Activated naive CD4-positive, alpha-beta T cell treated with Interleukin-2 at 50 U/mL for 16 hours (primary cell): ENCODE results near the gene RARS1.

Experiments used
- DNase-seq: peaks from one replicate; pipeline ENCODE4 v3.0.0-alpha.2; 2020

The RARS1 gene

DNA sequence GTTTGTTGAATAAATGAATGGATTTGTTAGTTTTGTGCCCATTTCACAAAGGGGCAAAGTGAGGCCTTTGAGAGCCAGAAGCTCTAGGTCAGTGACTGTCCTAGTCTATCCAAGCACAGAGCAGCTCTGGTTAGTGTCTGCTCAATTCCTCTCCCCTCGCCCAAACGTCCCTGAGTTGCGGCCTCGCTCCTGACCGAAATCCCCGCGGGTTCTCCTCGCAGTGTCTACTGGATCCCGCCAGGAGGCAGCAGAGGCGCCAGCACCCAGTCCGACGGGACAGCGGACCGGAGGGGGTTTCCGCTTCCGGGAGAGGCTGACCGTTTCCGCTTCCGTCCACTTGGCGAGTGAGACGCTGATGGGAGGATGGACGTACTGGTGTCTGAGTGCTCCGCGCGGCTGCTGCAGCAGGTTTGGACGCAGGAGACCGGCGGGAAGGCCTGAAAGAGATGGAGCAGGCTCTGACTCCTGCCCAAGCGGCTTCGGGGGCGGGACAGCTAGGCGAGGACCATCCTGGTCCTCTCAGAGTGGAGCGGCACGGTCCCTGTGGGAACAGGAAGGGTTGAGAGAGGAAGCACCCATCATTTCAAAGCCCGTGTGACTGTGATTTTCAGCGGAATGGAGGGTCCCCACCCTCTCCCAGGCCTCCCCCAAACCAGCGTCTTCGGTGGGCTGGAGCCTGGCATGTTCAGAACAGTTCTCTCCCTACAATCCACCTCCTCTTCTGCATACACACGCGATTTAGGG is at the start of gene RARS1:
Gene RARS1 (plus strand): TSS at position 336 of the 744 bp plus-strand sequence. CDS start 28 bp downstream, at position 364.
- DNase-seq: peak; percentile 94

DNA sequence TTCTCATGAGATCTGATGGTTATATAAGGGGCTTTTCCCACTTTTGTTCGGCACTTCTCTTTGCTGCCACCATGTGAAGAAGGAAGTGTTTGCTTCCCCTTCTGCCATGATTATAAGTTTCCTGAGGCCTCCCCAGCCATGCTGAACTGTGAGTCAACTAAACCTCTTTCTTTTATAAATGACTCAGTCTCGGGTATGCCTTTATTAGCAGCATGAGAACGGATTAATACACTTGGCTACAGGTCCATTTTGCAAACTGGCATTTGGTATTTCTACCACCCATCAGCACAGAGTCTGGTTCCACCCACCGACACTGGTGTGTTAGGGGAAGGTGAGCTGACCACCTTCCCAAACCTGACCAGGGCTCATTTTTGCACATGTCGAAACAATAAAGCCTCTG is 47.9 kb upstream of the RARS1 start:
- no peak for DNase-seq

DNA sequence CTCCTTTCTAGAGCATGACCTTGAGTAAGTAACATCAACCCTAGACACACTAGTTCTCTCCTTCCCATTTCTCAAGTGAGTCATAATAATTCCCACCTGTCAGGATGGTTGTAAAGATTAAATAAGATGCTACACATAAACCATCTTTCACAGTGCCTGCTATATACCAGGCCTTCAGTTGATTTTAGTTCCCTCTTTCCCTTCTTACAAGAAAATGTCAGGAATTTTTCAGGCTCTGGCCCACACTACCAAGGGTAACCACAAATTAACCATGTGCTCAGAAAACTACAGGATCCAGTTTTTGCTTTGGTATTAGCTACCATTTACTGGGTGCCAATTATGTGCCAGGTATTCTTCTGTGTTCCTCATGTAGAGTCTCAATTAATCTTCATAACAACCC is 42.7 kb upstream of the RARS1 start:
- DNase-seq: no peak

DNA sequence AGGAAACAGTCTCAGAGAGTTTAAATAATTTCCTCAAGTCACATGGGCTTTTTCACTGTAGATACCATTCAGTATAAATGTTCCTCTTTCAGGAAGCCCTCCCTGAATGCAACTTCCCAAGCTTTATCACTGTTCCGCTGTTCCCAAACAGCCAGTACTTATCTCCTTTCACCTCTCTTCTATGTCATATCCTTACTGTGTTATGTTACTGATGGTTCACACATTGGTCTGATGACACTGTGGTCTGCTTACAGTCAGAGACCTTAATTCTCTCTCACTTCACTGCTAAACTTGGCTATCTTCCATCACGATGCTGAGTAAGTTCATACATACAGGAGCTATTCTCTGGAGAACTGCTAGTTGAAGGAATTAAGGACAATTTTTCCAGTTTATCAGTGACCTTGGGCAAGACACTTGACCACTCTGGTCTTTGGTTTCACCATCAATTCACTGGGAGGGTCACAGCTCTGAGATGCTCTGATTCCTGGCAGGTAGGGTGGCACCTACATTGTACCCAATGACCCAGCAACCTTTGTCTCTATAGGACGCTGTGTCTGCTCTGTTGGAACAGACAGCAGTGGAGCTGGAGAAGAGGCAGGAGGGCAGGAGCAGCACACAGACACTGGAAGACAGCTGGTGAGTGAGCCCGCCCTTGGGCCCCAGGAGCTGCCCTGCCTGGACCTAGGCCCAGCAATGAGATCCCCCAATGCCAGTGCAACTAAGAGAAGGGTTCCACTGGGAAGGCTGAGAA is 42.1 kb upstream of the RARS1 start:
- no peak for DNase-seq

DNA sequence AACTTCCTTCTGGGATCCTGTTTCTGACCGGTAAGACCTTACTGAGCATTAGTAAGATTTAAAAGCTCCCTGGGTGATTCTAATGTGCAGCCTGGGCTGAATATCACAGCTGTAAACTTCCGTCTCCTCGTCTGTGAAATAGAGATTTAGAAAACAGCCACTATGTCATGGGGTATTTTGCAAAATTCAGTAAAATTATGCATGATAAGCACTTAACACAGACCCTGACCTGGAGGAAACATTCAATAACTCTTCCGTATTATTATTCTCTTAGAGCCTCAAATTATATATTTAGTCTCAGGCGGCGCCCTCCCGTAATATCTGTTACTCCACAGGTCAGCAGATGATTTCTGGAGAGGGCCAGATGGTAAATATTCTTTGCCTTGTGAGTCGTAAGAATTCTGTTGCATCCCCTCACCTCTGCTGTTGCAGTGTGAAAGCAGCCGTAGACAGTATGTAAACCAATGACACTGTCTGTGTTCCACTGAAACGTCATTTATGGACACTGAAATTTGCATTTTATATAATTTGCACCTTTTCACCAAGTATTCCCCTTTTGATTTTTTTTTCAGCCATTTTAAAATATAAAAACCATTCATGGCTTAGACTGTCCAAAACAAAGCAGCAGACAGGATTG is 39.2 kb upstream of the RARS1 start:
- DNase-seq: no peak

DNA sequence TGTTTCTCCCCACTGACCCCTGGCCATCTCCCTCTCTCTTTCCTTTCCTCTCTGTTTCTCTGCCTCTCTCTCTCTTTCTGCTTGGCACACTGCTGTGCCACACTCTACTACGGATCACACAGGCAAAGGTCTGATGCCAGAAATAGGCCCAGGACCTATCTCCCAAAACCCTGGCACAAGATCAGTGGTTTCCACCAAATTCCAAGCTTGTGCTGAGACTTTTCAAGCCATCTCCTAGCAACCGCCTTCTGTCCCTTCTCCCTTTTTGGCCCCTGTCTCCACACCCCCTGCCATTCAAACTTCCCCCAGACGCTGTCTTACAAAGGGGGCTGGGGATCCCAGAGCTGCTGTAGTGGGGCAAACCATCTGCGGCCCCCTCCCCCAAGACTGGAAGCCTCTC is 38.5 kb upstream of the RARS1 start:
- no peak for DNase-seq

DNA sequence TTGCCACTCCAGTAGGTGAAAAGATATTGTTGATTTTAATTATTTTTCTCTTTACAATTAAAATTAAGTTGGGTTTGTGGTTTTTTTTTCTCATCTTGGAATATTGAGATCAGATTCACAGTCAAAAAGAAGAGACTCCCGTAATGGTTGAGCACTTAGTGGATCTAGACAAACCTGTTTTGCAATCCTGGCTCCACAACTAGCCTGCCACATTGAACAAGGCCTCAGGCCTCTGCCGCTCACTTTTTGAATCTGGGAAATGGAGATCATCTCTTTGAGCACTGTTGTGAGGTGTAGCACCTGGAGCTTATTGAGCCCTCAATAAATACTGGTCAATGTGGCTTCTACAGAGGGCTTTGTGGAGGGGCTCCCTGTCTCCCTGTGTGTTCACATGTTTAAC is 37.1 kb upstream of the RARS1 start:
- no peak for DNase-seq

DNA sequence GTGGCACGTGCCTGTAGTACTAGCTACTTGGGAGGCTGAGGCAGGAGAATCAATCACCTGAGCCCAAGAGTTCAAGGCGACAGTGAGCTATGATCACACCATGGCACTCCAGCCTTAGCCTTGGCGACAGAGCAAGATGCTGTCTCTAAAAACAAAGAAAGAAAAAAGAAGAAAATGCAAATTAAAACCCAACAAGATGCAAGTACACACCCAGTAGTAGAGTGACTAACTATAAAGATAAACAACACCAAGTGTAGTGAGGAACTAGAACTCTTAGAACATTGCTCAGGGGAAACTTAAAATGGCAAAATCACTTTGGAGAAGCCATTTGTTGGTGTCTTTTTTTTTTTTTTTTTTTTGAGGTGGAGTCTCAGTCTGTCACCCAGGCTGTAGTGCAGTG is 34.7 kb upstream of the RARS1 start:
- DNase-seq: no peak

DNA sequence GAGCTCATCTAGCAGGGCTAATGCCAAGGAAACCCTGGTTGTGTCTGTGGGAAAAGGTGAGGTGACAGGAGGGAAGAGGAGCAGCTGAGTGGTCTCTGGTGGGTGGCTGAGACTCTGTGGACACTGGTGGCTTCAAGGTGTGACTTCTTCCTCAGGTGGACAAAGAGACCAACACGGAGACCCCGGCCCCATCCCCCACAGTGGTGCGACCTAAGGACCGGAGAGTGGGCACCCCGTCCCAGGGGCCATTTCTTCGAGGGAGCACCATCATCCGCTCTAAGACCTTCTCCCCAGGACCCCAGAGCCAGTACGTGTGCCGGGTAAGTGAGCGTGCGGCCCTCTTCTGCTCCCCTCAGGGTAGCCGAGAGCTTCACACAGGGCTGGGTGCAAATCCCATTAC is 31.1 kb upstream of the RARS1 start:
- no peak for DNase-seq

DNA sequence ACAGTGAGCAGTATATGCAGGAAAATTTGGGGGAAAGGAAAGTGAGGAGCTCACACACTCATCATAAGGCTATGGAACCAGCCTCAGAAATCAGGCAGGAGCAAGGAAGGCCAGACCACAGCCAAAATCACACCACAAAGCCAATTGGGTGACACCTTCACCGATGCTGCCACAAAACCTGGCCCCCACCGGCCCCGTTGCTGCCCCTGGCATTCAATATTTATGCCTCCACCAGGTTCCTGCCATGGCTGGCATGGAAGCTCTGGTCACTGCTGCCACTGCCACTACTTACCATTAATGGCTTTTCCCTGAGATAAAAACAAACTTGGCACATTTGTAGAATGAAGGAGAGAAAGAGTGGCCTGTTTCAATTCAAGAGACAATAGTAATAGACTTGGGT is 28.7 kb upstream of the RARS1 start:
- no peak for DNase-seq

DNA sequence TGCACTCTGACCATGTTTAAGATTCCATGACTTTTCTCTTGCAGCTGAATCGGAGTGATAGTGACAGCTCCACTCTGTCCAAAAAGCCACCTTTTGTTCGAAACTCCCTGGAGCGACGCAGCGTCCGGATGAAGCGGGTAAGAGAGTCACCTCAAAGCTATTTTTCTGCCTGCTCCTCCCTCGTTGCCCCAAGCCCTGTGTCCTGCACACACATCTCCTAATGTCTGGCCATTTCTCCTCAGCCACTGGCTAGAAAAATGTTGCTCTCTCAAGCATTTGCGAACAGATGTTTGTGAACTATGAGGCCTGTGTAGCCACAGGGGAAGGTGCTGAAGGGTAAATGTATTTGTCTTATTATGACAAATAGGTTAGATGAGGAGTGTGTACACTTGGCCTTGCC is 25.7 kb upstream of the RARS1 start:
- no peak for DNase-seq

DNA sequence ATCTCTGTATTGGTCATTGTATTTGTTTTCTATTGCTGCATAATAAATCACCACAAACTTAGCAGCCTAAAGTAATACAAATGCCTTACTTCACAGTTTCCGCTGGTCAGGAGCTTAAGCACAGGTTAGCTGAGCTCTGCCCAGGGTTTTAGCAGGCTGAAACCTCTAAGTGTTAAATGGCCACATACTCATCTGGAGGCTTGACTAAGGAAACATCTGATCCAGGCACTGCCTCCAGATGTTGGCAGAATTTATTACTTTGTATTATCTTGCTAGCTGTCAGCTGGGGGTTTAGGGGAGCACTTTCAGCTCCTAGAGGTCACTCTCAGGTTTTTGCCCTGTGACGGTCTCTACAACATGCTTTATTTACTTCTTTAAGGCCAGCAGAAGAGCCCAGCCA is 23.2 kb upstream of the RARS1 start:
- no peak for DNase-seq

DNA sequence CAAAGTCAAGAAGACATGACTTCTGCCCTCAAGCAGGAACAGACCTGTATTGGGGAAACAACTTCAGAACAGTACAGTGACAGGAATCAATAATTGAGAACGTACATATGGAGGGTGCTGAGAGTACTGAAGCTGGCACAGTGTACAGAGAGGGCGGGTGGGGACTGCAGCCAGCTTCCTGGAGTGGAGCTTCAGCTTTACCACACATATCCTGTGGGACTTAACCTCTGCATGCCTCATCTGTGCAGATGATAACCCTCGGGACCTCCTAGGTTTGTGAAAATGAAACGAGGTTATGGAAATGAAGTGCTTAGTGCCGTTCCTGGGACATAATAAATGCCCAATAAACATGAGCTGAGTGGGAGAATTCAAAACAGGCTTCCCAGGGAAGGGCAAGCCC is 22.1 kb upstream of the RARS1 start:
- DNase-seq: no peak

DNA sequence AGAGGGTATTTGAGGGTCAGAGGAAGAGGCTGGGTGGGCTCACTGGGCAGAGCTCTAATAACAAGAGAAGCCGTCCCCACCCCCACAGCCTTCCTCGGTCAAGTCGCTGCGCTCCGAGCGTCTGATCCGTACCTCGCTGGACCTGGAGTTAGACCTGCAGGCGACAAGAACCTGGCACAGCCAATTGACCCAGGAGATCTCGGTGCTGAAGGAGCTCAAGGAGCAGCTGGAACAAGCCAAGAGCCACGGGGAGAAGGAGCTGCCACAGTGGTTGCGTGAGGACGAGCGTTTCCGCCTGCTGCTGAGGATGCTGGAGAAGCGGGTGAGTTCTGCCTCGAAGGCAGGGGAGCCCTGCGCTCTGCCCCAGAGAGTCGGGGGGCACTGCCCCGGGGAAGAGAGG is 21.6 kb upstream of the RARS1 start:
- no peak for DNase-seq

DNA sequence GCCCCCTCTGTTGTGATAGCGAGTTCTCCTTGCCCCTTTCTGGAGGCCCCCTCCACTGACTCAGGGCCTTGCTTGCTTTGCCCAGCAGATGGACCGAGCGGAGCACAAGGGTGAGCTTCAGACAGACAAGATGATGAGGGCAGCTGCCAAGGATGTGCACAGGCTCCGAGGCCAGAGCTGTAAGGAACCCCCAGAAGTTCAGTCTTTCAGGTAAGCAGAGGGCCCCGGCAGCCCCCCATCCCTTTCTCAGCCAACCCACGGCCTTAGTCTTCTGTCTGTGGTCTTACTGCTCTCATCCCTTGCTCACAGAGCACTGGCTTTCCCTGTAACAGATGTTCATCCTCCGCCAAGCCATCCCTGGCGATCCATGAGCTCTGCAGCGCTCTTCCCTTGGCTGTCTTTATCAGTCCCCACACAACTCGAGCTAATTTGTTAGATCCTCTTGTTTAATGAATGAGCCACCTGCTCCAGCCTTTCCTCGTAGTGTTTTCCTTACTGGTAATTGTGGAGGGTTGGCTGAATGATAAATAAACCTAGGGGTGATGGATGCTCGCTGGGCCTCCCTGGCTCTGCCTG is 18.4 kb upstream of the RARS1 start:
- no peak for DNase-seq

DNA sequence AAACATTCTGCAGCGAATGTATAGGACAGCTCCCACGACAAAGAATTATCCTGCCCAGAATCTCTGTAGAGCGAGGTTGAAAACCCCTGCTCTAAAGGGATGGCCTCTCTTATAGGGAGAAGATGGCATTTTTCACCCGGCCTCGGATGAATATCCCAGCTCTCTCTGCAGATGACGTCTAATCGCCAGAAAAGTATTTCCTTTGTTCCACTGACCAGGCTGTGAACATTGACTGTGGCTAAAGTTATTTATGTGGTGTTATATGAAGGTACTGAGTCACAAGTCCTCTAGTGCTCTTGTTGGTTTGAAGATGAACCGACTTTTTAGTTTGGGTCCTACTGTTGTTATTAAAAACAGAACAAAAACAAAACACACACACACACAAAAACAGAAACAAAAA is 17.4 kb upstream of the RARS1 start:
- DNase-seq: no peak

DNA sequence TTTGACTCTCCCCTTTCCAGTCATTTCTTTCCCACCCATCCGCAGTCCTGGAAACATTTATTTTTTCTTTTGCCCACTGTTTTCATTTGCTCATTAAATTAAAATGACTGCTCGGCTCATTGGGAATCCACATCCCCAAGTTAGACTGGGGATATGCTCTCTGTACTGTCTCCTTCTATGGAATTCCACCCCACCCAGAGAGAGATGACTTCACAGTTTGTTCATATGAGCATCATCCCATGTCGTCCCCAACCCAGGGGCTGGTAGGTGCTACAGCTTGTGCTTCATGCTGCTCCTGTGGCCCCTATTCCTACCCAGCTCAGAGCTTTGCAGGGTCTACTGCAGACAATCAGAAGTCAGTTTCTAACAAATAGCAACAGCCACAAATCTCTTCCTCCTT is 16.5 kb upstream of the RARS1 start:
- no peak for DNase-seq

DNA sequence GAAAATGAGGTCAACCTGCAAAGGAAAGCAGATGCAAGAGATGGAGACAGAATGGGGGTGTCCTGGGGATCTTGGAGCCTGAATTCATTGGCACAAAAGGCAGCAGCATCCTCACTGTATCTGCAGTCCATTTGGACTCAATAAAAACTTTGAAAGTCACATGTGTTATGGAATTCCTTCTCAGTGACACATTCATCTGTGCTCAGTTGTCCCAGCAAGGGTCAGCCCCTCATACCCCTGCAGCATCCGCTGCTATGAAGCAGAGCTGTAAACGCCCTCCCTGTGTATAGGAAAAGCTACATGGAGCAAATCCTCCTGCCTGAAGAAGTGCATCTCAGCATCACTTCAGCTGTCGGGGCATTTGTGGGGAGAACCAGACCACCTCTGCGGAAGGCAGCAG is 14.5 kb upstream of the RARS1 start:
- no peak for DNase-seq

DNA sequence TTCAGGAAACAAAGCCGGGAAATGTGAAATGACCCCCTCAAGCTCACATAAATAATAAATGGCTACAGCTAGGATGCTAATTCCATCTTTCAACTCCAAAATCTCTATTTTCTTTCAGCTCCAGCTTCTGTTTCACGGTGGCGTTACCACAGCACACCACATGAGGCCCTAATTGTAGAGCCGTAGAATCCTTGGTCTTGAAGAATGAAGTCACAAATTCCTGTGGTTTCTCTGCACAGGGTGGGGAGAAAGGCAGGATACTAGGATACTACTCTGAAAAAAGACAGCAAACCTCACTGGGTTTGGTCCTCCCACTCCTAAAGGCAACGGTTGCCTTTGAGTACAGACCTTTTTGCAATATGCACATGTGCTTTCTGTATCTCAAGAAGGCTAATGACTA is 13.9 kb upstream of the RARS1 start:
- no peak for DNase-seq

DNA sequence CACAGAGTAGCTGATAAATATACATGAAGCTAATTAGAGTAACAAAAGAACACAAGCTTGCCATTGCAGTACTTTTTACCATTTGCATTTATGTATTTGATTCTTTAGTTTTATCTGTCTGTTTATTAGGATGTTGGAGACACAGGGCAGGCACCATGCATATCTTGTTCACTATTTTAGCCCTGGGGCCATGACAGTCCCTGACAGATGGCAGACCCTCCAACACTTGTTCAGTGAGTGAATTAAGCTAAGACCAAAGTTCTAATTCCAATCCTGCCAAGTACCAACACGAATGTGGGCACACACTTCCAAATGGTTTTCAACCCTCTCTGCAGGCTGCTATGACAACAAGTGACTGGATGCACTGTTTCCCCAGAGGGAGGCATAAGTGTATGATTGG is 12.0 kb upstream of the RARS1 start:
- DNase-seq: no peak

DNA sequence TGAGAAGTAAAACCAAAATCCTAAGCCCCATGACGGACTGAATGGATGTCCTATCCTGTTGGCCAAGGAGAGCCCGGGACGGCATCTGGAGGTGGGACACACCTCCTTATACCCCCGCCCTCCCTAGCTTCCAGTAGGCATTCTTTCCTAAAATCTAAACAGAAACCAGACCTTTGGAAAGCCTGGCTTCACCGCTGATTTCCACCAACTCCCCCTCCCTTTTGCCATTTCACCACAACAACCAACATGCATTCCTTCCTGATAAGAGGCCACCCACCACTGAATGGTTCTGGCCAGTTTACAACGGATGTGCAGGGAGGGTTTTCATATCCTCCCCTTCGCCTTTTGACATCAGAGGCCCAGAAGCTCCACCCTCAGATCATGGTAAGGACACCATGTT is 9.2 kb upstream of the RARS1 start:
- no peak for DNase-seq

DNA sequence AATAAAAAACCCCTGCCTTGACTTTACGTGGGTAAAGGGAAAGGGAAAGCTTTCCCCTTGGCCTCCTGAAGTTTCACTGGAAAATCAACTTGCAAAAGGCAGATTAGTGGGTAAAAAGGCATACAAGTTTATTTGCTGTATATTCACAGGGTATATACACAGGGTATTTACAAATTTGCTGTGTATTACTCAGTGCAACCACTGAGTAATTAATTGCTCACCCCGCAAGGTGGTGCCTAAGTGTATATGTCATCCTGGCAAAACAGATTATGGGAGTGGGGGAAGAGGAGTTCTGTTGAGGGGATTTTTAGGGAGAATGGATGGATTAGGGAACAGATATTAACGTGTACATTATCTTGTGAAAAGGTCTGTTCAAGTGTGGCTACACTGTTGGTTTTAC is 7.1 kb upstream of the RARS1 start:
- DNase-seq: no peak

DNA sequence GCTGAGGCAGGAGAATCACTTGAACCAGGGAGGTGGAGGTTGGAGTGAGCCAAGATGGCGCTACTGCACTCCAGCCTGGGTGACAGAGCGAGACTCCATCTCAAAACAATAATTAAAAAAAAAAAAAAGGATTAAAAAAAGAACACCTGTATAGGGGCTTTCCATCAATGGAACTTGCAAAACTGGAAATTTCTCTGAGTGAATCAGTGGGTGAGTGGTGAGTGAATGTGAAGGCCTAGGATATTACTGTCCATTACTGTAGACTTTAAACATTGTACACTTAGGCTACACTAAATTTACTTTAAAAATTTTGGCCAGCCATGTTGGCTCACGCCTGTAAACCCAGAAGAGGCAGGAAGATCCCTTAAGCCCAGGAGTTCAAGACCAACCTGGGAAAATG is 5.7 kb upstream of the RARS1 start:
- no peak for DNase-seq

DNA sequence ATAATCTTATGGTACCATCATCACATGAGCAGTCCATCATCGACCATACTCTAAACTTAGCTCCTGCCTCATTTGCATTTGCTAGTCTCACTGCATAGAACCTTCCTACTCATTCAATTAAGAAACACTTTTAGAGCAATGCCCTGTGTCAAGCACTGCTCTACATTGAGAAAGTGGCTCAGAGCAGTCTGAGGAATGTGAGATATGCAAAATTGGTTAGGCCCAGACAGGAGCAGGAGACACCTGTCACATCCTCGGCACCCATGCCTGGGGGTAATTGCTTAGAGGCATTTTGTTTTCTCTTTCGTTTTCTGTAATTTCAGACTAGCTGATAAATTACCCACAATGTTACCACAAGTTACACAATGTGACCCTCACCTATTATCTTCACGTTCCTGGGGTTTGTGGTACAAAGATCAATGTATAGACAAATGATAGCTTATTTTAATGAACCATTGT is 4.9 kb upstream of the RARS1 start:
- DNase-seq: no peak
